22Rv1 (cell line): Measurements from ENCODE around the gene SPATA1.
A peak's percentile ranks its signal among the peaks of the same experiment; 100 is the strongest.

Source experiments
- H3K27ac ChIP-seq: fragments of 450-650 bp; 2 replicates; pipeline ENCODE4 v1.5.1; 2017
- ZFX ChIP-seq: fragments of 450-650 bp; IDR thresholded peaks from 2 replicates; pipeline ENCODE4 v1.6.1; 2017; ENCODE audit warnings: antibody characterized with exemption, borderline replicate concordance
- TF ChIP-seq, protein P1 (sequence below): fragments of 450-650 bp; IDR thresholded peaks from 2 replicates; pipeline ENCODE4 v1.5.1; 2017; ENCODE audit warnings: mild to moderate bottlenecking

The SPATA1 gene

DNA sequence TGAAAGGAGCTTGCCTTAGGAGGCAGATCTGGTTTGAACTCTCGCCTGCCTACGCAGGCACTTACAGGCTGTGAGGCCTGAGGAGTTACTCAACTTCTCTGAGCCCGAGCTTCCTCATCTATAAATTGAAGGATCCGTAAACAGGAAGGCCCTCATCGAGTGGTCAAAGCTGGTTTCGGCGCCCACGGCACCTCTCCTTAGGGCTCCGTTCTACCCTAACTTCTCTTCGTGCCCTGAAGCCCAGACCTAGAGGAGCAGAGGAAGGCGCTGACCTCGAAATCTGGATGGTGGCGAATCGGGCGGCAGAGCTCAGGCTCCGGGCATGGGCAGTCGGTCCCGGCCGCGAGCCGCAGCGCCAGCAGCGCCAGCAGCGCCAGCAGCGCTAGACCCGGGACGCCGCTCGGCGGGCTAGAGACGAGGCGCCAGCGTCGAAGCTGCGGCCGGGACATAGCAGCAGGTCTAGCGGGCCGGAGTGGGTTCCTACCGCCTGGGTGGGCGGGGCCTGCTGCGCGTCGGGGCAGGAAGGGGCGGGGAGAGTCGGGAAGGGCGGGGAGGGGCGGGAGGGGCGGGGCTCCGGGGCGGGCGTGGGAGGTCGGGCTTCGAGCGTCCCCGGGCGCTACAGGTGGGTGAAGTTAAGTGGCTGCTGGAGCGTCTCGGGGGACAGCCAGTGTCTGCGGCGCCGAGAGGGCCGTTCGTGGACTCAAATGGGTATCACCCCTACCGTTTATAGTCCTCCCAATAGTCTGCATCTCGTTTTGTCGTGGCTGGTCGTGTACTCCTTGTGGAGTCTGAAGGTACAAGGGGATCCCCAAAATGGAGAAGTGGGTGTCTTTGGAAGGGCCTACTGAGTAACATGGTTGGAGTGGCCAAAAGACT lies 68.0 kb downstream of the SPATA1 start, which contains the start of gene CTBS:
Gene CTBS (minus strand): TSS at position 474 of the 876 bp plus-strand sequence. CDS start 25 bp downstream, at position 449.
- TF ChIP-seq, protein P1, sequence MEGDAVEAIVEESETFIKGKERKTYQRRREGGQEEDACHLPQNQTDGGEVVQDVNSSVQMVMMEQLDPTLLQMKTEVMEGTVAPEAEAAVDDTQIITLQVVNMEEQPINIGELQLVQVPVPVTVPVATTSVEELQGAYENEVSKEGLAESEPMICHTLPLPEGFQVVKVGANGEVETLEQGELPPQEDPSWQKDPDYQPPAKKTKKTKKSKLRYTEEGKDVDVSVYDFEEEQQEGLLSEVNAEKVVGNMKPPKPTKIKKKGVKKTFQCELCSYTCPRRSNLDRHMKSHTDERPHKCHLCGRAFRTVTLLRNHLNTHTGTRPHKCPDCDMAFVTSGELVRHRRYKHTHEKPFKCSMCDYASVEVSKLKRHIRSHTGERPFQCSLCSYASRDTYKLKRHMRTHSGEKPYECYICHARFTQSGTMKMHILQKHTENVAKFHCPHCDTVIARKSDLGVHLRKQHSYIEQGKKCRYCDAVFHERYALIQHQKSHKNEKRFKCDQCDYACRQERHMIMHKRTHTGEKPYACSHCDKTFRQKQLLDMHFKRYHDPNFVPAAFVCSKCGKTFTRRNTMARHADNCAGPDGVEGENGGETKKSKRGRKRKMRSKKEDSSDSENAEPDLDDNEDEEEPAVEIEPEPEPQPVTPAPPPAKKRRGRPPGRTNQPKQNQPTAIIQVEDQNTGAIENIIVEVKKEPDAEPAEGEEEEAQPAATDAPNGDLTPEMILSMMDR = no peak
- no peak for TF ChIP-seq ZFX
- peak within 1 kb of the TSS; percentile 92 for H3K27ac ChIP-seq

DNA sequence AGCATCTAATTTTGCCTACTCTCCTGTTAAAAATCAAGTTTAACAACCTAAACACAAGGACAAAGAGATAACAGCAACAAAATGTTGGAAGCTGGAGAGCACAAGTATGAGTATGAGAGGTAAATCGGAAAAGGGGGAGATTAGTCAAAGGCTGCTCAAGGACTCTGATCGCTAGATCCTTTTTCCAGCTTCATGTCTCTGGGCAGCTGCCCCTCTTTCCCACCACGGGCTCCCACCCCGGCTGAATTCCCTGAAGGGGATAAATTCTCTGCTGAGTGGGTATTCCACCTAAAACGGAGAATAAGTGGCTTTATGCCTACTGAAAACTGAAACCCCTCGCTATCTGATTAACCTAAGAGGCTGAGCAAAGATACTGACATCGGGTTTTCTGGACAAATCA lies 68.8 kb downstream of the SPATA1 start:
- H3K27ac ChIP-seq = peak overlapping the region; percentile 92; the same call in 1 of the 2 replicates
- no peak for TF ChIP-seq ZFX
- TF ChIP-seq, protein P1 = no peak

DNA sequence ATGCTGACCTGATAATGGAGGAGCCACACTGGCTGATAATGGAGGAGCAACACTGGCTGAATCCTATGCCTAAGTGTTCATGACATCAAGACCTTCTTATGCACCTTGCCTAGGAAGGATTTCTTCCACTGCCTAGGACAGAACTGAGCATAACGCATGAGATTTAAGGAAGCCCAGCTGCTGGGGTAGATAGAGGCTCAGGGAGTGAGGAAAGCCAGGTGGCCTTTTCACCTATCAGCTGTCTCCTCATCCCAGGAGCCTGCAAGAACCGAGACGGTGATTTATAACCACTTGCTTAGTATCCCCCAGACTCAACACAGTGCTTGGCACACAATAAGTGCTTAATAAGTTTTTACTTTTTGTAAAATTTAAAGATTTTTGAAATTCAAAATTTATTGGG lies 75.5 kb downstream of the SPATA1 start:
- TF ChIP-seq, protein P1 = no peak
- TF ChIP-seq ZFX = no peak
- no peak overlapping the region for H3K27ac ChIP-seq

DNA sequence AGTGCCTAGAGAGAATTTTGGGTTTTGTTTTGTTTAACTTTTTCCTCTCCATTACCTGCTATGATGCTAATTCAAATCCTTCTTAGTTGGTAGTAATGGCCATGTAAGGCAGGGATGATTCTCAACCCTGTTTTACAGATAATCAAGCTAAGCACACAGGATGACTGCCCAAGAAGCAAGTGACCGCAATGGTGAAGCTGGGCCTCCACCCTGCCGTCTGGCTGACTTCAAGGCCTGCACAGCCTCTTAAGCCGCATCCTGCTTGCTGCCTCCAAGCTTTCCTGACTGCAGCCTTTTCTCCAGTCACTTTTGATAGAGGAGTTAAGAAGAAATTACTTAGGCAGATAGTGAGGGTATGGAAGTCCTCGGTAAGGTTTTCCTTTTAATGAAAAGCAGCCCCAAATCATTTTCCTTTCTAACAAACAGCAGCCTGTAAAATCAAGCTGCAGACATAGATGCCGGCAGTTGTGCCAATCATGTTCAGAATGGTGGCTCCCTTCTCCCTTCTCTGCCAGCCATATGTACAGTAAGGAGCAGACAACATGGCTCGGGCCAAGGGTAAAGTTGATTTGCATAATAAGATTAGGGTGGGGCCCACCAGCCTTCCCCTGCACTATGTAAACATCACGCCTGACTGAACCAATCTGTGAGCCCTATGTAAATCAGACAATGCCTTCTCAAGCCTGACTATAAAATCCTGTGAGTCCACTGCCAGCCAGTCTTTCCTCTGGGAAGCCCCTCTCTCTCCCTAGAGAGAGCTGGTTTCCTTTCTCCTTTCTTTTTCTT lies 76.8 kb downstream of the SPATA1 start:
- TF ChIP-seq, protein P1 = no peak
- no peak for TF ChIP-seq ZFX
- H3K27ac ChIP-seq = peak overlapping the region; percentile 59

DNA sequence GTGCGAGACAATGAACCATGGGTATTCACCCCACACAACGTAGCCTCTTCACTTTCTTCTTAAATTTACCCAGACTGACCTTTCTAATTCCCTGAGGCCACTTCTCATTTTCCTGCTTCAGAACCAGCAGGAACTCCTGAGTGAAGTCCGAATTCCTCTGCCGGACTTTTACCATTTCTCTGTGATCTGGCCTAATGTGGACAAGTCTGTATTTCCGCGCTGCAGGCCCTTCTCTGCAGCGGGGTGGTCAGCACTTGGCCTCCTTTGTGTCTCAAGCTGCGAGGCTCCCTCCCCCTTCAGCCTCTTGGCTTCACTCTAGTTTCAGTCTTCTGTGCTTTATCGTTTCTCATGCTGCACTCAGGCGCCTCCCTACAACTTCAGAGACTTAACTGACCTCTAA lies 77.5 kb downstream of the SPATA1 start:
- no peak for TF ChIP-seq ZFX
- TF ChIP-seq, protein P1 = no peak
- H3K27ac ChIP-seq = peak overlapping the region; percentile 59

DNA sequence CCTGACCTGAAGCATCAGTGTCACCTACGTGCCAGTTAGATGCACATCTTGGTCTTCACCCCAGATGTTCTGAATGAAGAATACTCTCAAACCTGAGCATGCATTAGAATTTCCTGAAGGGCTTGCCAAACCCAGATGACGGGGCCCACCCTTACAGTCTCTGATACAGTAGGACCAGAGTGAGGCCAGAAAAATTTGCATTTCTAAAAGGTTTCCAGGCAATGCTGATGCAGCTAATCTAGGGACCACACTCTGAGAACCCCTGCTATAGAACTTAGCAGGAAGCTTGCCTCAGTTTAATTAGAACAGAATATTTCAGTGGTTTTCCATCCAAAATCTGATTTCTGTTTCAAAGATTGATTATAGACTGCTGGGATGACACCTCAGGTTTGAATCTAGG lies 77.9 kb downstream of the SPATA1 start:
- peak overlapping the region; percentile 59; the same call in 1 of the 2 replicates for H3K27ac ChIP-seq
- TF ChIP-seq ZFX = no peak
- TF ChIP-seq, protein P1 = no peak
